ENCODE results near the gene CLEC7A. TPM values are rescaled to one million over a fixed set of nuclear protein-coding genes. Genes with fewer than 3 reads are reported as not detected.

The CLEC7A gene
- polyA plus RNA-seq, 2 of the 4 experiments (the other 2 are of a cell fraction): not detected

DNA sequence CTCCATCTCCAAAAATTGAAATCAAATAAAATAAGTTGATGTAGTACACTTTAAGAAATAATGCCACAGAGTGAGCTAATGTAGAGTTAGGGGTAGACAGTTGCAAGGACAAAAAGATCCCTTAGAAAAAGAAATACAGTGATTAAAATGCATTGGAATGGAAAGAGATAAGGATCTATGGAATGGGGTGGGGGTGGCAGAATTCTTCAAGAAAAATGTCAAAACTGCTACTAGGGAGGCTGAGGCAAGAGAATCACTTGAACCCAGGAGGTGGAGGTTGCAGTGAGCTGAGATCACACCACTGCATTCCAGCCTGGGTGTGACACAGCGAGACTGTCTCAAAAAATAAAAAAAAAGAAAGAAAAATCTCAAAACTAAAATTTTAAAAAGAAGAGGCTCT lies 35.4 kb upstream of the CLEC7A start:
- DNase-seq (ENCODE audit: low read depth in 1 of 2, low spot score in 1 of 2): no peak
- Histone ChIP-seq H3K4me2 (no peak overlapping the region), H3K4me3 (no peak overlapping the region), H3K9me3 (no peaks in the 10 kb centered on the region), H3K27ac (no peak overlapping the region), H3K4me1 (peaks cover 17% of the 10 kb centered on the region; the same call in 2 of the 3 replicates)
- ChIA-PET CTCF (interaction anchor here (1.5 to 2.2 kb wide), 2 partner anchors 12 kb away, joined by 7 read pairs; no protein-coding TSS in a partner anchor), POLR2A (no interaction called here)
- TF ChIP-seq ZNF302 (CRISPR knock-in tag; IDR thresholded peaks at IDR 0.05) (no peak), NR3C1 (IDR thresholded peaks at IDR 0.05) (no peak), HES2 (IDR thresholded peaks at IDR 0.05) (no peak), CBX8 (IDR thresholded peaks at IDR 0.05) (no peak), RARB (CRISPR knock-in tag; IDR thresholded peaks at IDR 0.05) (no peak)
- no peak for ATAC-seq
- FAIRE-seq: no peak
- 2% methylated on average over 1 of the region's 1 CpG for WGBS (ENCODE audit: missing lambda C conversion rate)

DNA sequence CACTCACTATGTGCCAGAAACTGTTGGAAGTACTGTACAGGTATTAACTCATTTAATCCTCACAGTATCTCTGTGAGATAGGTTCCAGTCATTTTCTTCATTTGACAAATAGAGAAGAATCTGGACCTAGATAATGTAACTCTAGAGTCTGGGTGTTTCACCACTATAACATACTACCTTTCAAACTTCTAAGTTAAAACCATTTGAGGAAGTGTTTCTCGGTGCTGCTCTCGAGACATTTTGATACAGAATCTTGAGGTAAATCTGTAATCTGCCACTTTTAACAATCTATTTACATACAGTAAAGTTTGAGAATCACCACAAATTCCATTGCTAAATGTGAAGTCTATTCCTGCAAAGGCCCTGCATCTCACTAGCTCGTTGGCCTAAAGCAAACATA lies 33.1 kb upstream of the CLEC7A start:
- ChIA-PET CTCF (interaction anchor here (0.7 to 2.2 kb wide), 2 partner anchors 10 to 1287 kb away, joined by 3 to 7 read pairs; no protein-coding TSS in a partner anchor), POLR2A (no interaction called here)
- H3K4me3 ChIP-seq: no peak overlapping the region
- 37% methylated on average over 3 of the region's 3 CpGs for WGBS (ENCODE audit: missing lambda C conversion rate)
- TF ChIP-seq HOXB5 (CRISPR knock-in tag; IDR thresholded peaks at IDR 0.05) (no peak), CTCF (IDR thresholded peaks at IDR 0.05) (no peak)
- FAIRE-seq (no peak), DNase-seq (ENCODE audit: low read depth in 1 of 2, low spot score in 1 of 2) (no peak), ATAC-seq (no peak)
- no peaks in the 10 kb centered on the region for H3K4me1 ChIP-seq
- no peak overlapping the region for H3K27ac ChIP-seq
- no peaks in the 10 kb centered on the region for H3K9me3 ChIP-seq
- no peak overlapping the region for H3K4me2 ChIP-seq

GRCh38 chr12:10160617-10161385 lies 30.8 kb upstream of the CLEC7A start:
- H3K4me3 ChIP-seq: no peak overlapping the region
- WGBS (ENCODE audit: missing lambda C conversion rate): 75% methylated on average over 7 of the region's 7 CpGs
- FAIRE-seq: no peak
- ChIA-PET POLR2A (no interaction called here), CTCF (interaction anchor here (1.0 to 2.1 kb wide), 4 partner anchors 8 to 30 kb away, joined by 3 to 9 read pairs (median 4); no protein-coding TSS in a partner anchor)
- H3K27ac ChIP-seq: no peak overlapping the region
- ATAC-seq: no peak
- H3K9me3 ChIP-seq: no peaks in the 10 kb centered on the region
- no peak for DNase-seq (ENCODE audit: low read depth in 1 of 2, low spot score in 1 of 2)
- TF ChIP-seq KDM5A (IDR thresholded peaks at IDR 0.05): no peak
- no peak for TF ChIP-seq SREBF2 (IDR thresholded peaks at IDR 0.05)
- TF ChIP-seq, protein P1, sequence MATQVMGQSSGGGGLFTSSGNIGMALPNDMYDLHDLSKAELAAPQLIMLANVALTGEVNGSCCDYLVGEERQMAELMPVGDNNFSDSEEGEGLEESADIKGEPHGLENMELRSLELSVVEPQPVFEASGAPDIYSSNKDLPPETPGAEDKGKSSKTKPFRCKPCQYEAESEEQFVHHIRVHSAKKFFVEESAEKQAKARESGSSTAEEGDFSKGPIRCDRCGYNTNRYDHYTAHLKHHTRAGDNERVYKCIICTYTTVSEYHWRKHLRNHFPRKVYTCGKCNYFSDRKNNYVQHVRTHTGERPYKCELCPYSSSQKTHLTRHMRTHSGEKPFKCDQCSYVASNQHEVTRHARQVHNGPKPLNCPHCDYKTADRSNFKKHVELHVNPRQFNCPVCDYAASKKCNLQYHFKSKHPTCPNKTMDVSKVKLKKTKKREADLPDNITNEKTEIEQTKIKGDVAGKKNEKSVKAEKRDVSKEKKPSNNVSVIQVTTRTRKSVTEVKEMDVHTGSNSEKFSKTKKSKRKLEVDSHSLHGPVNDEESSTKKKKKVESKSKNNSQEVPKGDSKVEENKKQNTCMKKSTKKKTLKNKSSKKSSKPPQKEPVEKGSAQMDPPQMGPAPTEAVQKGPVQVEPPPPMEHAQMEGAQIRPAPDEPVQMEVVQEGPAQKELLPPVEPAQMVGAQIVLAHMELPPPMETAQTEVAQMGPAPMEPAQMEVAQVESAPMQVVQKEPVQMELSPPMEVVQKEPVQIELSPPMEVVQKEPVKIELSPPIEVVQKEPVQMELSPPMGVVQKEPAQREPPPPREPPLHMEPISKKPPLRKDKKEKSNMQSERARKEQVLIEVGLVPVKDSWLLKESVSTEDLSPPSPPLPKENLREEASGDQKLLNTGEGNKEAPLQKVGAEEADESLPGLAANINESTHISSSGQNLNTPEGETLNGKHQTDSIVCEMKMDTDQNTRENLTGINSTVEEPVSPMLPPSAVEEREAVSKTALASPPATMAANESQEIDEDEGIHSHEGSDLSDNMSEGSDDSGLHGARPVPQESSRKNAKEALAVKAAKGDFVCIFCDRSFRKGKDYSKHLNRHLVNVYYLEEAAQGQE (IDR thresholded peaks at IDR 0.05): no peak
- TF ChIP-seq CHD2 (IDR thresholded peaks at IDR 0.05; ENCODE audit: low read length, partially characterized antibody): no peak
- TF ChIP-seq, protein P2, sequence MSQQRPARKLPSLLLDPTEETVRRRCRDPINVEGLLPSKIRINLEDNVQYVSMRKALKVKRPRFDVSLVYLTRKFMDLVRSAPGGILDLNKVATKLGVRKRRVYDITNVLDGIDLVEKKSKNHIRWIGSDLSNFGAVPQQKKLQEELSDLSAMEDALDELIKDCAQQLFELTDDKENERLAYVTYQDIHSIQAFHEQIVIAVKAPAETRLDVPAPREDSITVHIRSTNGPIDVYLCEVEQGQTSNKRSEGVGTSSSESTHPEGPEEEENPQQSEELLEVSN (IDR thresholded peaks at IDR 0.05; ENCODE audit: borderline replicate concordance, low read depth): no peak
- no peak for TF ChIP-seq FOSB (CRISPR knock-in tag; IDR thresholded peaks at IDR 0.05)
- no peak for TF ChIP-seq HDAC2 (IDR thresholded peaks at IDR 0.05)
- no peak for TF ChIP-seq RARB (CRISPR knock-in tag; IDR thresholded peaks at IDR 0.05)
- no peak for TF ChIP-seq MAFK (IDR thresholded peaks at IDR 0.05; ENCODE audit: partially characterized antibody)
- TF ChIP-seq JUN (IDR thresholded peaks at IDR 0.05): no peak
- H3K4me2 ChIP-seq: no peak overlapping the region
- H3K4me1 ChIP-seq: no peaks in the 10 kb centered on the region
